Activated CD4-positive, alpha-beta T cell treated with anti-CD3 and anti-CD28 coated beads, Interleukin-2, amount 50 U/mL, for 24 hours (primary cell): Measurements from ENCODE around the gene DDX3X.
"Not testable (repeated sequence)": the region's sequence is repeated elsewhere in the genome, so short reads cannot be mapped to it uniquely, and the experiment has no call there.

Experiments used
- DNase-seq, 2 donors: peaks; one replicate each; pipeline ENCODE4 v3.0.0-alpha.2; 2020; ENCODE audit warnings: low read depth in 1 of 2, low spot score in 1 of 2

Gene DDX3X

GRCh38 chrX:41411222-41411621 lies 77.3 kb downstream of the DDX3X start:
- not testable (repeated sequence) for DNase-seq

DNA sequence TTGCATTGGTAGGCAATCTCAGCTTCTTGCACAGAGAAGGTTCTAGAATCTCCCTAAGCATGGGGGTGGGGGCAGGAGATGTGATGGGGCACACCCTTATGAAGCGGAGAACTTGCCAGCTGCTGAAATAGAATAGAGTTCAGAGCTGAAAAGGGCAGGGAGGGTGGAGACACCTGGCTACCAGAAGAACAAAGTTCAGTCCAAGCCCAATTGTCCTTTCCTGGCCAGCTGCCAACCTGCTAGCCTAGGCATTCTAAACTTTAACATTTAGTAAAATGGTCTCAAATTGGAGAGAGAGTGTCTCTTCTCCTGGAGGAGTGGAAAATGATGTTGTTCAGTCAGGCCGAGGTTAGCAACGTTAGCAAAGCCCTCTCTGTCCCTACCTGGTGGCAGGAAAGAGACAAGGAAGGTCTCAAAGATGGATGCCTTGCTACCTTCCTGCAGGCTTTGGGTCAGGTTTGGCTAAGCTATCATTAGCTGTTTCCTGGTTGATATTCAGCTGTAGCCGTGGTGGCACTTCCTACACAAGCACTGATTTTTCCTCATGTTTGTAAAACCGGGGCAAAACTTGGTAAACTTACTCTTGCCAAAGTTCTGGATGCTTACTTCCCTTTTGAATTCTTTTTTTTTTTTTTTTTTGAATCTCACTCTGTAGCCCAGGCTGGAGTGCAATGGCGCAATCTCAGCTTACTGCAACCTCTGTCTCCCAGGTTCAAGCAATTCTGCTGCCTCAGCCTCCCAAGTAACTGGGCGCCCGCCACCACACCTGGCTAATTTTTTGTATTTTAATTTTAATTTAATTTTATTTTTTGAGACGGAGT lies 78.5 kb downstream of the DDX3X start:
- no peak for DNase-seq
